HG02970 (cell line): ENCODE results near the gene CFDP1.

Experiments
- ATAC-seq: cut with Tn5 transposase; IDR thresholded peaks from one replicate; pipeline ENCODE4 v1.9.1; 2021; ENCODE audit warnings: mild to moderate bottlenecking, moderate library complexity, moderate number of reproducible peaks; ENCODE audit not compliant: unreplicated experiment, low FRiP score

CFDP1 gene

GRCh38 chr16:75326333-75326732 is 107.0 kb downstream of the CFDP1 start:
- no peak for ATAC-seq

GRCh38 chr16:75323933-75324332 is 109.4 kb downstream of the CFDP1 start:
- ATAC-seq, result no peak

DNA sequence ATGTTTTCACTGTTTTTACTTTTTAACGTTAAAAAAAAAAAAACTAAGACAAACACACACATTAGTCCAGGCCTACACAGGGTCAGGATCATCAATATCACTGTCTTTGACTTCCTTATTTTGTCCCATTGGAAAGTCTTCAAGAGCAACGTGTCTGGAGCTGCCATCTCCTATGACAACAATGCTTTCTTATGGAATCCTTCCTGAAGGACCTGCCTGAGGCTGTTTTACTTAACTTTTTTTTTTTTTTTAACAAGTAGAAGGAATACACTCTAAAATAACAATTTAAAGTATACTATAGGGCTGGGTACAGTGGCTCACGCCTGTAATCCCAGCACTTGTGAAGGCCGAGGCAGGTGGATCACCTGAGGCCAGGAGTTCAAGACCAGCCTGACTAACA is 110.1 kb downstream of the CFDP1 start:
- no peak for ATAC-seq

- ATAC-seq, result no peak
Measured at GRCh38 chr16:75322740-75323139, 110.6 kb downstream of the CFDP1 start.

DNA sequence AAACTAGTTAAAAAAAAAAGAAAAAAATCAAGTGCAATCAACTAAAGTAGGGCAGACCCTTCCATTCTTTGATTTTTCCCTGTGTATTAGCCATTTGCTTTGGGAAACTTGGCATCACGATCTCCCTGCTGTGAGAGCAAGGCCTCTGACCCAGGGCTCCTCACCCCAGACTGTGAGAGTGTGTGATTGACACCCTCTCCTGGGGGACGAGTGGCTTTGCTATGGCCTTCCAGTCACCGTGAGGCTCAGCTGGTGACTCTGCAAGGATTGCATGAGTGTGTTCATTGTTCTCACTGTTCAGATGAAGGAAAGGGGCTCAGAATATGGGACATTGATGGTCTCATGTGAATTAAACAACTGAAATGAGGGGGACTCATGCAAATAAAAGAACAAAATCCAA is 112.9 kb downstream of the CFDP1 start:
- no peak for ATAC-seq

DNA sequence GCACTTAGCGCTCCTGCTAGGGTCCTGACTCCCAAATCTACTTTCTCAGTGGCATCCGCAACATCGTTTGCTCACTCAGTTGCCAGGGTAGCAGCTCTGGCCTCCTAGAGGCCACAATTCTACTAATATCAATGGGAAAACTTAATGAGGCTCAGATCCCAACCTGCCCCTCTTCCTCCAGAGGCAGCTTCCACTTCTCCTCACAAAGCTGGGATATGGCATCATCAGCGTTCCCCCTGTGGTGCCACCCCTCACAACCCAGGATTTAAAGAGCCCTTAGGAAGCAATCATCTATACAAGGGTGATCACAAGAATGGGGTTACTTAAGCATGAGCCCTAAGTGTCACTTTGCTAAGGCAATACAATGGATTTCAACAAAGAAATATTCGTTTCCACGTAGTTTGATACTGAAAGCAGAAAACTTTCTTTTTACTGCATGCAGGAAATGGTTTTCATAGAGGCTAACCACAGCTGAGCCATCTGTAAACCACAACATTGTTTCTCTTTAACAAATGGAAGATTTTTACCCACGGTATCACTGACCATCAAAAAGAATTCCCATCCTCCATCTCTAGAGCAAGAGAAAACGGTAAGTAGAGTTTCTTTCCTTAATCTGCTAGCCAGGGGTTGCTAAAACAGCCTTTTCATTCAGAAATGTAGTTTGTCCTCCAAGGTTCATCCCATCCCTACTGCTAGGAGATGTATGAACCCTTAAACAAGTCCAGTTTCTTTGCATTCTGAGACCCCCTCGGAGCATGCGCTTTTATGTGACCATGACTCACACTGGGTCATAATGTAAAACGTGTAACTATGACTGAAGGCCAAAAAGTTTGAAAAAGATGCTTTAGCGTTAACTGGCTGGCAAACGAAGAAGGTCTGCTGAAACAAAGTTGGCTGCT is 113.5 kb downstream of the CFDP1 start:
- peak; percentile 53 for ATAC-seq

GRCh38 chr16:75318737-75319136 is 114.6 kb downstream of the CFDP1 start:
- ATAC-seq, result no peak

GRCh38 chr16:75317532-75317931 is 115.8 kb downstream of the CFDP1 start:
- ATAC-seq, result no peak

- no peak for ATAC-seq
Measured at GRCh38 chr16:75317101-75317522, 116.2 kb downstream of the CFDP1 start.

GRCh38 chr16:75315539-75316306 is 117.6 kb downstream of the CFDP1 start:
- no peak for ATAC-seq

DNA sequence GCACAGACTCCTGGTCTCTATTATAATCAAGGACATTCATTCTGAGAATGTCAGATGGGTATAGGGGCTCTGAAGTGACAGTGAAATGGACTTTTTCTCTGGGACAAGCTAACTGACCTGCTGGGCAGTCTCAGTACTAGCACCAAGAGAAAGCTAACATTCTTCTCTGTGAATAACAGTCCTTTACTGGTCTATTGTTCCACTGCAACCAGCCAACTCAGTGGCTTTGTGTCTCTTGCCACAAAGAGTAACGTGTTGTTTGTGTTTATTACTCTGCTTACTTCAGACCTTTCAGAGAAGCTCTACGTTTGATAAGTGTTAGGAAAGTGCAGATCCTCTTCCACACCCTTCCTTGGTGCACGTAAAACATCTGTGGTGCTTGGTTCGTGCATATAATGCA is 120.4 kb downstream of the CFDP1 start:
- no peak for ATAC-seq

DNA sequence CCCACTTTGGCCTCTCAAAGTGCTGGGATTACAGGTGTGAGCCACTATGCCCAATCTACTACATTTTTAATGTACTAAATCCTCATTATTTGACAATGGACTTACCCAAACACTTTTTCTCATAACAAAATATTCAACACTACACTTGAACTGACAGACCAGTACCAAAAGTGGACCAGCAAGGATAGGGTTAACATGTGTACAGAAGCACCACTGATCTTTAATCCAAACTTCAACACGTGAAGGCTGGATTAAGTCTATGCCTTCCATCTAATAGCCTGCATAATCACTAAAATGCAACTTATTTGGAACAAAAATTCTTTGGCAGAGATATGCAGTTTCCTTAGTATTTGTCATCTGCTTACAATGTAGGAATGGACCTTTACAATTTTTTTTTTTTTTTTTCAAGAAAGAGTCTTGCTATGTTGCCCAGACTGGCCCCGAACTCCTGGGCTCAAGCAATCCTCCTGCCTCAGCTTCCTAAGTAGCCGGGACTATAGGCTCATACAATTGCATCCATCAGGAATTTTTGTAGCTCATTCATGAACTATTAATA is 121.8 kb downstream of the CFDP1 start:
- ATAC-seq, result no peak

GRCh38 chr16:75310541-75310940 is 122.8 kb downstream of the CFDP1 start:
- ATAC-seq, result no peak

DNA sequence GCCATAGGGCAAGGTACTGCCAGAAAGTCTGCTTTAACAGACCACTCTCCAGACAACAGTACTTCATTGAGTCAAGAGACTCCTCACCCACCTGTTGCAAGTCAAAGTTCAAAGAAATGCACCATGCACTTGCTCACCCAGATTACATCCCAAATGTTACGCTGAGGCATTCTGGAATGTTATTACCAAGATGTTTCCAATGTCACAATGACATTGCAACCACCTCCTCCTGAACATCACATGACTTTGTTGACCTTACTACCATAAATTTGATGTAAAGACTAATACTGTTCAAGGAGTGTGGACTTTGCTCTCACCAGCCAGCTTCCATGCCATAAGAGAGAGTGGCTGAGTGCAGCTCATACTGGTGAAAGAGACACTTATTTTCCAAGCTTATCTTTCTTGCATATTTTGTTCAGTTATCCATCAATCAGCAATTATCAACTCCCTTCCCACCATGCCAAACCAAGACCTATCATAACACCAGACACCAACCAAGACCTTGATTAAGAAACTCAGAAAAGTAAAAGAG is 123.3 kb downstream of the CFDP1 start:
- no peak for ATAC-seq

- no peak for ATAC-seq
Measured at GRCh38 chr16:75309156-75309555, 124.1 kb downstream of the CFDP1 start.

DNA sequence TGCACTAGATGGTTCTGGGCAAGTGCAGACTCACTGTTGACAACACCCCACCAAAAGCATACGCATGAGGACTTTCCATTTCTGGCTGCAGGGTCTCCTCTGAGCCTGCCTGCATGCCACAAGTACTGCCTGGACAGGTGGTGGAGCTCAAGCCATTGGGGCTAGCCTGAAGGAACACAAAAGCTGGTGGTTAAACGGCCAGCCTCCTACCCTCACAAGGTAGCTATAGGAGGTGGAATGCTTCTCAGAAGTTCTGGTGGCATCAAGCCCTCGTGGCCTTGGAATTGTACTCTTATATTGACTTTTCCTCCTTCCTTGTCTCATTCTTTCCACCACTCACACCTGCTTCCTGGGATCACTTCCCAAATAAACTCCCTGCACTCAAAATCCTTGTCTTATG is 125.3 kb downstream of the CFDP1 start:
- ATAC-seq, result no peak

GRCh38 chr16:75307506-75307905 is 125.8 kb downstream of the CFDP1 start:
- no peak for ATAC-seq

- no peak for ATAC-seq
Measured at GRCh38 chr16:75306099-75306762, 127.1 kb downstream of the CFDP1 start.

- peak; percentile 51 for ATAC-seq
Measured at GRCh38 chr16:75305364-75306098, 127.8 kb downstream of the CFDP1 start.
